Activated CD4-positive, alpha-beta T cell treated with anti-CD3 and anti-CD28 coated beads, Interleukin-10, Interleukin-2, amounts not matched to agents 100 ng/mL and 50 ng/mL, durations not matched to agents 16 hours and 8 hours (primary cell): ENCODE results near the gene VEPH1.

ENCODE experiments used
- DNase-seq: peaks from one replicate; pipeline ENCODE4 v3.0.0-alpha.2; 2020

VEPH1 gene

DNA sequence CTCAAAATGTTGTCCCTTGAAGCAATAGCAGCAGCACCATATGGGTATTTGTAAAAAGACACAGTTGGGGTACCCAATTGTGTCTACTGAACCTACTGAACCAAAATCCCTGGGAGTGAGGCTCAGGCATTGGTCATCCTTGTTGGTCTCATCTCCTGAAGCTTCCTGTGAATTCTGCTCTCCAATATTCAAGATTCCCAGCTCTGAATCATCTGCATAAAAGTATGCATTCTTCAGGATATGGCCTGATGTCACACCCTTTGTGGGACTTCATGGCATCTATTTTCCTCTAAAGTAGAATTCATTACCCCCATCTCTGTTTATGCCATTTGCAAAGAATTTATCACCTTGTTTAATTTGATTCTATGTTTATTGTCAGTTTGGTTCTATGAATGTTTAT lies 79.9 kb downstream of the VEPH1 start:
- DNase-seq: no peak

DNA sequence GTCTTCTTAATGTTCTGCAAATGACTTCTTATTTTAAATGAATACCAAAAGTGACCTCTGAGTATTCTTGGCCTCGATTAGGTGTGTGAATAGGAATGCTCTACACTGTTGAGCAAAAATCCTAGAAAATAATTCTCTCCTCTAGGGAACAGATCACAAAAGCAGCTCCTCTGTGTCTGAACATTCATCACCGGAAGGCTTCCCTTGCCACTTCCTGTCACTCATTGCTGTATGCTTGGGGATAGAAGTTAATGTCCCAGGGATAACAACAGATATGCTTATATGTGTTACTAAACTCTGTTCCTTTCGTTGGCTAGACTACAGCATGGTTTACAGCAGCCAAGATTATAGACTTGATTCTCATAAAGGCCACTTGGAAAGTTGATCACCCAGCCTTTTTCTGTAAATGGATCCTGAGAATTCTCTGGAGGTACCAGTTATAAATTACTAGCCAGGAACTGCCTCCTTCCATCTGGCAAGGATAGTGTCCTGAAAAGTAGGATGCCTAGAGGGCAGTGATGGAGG lies 82.5 kb downstream of the VEPH1 start:
- no peak for DNase-seq

DNA sequence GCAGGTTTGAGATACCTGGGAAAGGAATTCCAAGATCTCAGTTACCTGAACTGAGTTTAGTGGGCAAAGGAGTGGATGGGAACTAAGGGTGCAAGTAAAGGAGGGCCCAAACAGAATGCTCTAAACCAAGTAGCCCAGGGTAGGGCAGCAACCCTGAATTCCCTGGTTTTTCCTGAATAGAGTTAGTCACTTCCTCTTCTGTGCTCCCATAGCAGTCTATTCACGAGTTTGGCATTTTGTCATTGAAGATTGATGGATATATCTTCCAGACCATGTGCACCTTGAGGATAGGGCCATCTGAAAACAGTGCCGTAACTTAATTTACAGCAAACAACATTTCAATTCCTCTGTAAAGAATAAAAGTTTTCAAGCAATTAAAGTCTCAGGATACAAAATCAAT lies 85.1 kb downstream of the VEPH1 start:
- no peak for DNase-seq

DNA sequence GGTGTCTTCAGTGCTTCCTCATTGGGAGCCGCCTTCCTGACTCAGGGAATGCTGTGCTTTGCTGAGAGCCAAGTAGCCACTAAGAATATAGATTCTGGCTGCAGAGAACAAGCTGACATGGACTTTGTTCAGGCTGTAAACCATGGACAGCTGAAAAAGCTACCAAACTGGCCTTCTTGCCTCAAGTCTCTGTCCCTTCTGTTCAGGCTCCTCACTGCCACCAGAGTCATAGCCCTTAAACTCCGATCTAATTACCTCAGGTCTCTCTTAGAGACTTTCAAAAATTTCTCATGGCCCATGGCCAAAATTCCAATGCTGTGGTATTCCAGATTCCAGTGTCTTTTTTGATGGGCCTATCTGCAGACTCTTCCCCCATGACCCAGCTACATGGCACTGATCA lies 86.0 kb downstream of the VEPH1 start:
- no peak for DNase-seq

DNA sequence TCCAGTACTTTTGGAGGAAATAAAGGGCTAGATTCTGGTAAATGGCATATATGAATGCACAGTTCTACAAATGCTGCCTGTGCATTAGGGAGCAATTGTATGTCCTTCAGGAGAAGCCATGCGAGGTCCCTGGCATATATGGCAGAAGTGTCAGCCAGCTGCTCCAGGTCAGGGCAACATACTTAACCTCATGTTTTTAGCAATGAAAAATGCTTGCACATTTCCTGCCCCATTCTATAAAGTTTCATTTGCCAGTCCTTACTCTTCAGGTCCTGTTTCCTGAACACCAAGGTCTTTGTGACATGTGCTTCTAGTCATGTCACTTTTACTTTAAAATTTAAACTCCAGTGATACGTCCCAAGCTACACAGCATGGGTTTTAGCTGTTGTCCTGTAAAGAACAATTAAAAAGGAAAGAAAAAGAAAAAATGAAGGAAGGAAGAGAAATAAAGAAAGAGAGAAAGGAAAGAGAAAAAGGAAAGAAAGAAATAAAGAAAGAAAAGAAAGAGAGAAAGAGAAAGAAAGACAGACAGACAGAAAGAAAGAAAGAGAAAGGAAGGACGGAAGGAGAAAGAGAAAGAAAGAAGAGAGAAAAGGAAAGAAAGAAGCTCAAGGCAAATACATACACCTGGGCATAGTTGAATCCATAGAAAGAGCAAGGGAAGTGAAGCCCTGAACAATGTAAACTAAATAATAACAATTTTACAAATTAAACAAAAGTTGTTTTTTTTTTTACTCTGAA lies 86.7 kb downstream of the VEPH1 start:
- DNase-seq: no peak

DNA sequence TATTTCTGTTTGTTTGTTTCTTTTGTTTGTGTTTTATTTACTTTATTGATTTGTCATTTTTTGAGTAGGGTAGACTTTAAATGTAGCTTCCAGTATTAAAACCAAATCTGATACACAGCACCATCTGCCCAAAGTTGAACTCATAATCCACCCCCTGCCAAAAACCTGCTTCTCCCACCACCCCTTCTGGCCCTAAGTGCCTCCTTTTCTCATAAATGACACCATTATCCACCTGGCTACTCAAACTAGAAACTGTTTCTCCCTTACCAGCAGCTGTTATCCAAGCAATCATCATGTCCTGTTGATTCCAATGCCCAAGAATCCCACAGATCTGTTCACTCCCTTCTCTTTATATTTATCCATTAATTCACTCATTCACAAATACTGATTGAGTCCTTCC lies 88.4 kb downstream of the VEPH1 start:
- DNase-seq: no peak

DNA sequence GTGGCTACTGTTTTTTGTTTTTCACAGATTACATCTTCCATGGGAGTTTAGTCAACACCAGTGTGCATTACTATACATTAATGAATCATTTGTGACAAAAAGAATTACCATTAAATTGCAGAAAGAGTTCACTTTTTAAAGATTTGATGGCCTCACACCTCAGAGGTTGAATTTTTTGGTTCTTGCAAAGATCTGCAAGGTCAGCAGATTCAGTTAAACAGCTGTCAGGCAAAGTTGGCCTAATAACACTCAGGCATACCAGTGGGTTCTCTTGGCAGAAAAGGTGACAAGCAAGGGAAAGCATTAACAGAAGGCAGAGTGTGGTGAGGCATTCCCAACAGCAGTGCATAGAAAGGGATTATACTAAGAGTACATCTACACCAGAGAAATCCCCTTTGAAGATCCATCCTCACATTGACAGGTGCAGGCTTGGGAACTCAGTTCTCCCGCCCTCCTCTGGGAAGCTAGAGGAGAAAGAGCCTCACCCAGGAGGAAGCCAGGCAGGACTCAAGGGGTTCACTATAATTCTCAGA lies 90.8 kb downstream of the VEPH1 start:
- DNase-seq: no peak

DNA sequence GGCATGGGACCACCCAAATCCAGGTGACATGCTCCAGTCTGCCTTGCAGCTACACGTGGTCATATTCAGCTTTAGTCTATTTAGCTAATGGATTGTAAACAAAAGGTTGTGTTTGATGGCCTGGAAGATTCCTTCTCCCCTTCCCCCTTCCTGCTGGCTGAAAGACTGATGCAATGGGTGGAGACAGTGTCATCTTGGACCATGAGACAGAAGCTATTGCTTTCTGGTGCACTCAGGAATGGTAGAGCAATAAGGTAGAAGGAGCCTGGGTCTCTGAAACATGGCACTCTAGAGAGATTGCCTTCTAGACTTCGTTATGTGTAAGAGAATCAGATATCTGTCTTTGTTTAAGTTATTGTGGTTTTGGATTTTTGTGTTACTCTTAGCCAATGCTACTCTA lies 92.3 kb downstream of the VEPH1 start:
- DNase-seq: no peak

DNA sequence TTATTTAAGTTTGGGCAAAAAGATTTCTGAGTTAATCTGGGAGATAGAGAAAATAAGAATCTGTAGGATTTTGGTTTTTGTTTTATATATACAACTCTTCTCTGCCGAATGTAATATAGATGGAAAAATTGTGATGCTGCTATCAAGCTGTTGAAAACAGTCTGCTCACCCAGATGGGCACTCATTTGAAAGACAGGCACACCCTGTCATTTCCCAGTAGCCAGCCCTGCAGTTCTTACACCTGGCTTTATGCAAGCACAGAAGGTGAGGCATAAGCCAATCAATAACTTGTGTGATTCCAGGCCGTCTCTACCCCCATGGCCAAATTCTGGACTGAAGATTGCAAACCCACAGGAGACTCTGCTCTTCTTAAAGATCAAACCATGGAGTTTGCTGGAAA lies 93.7 kb downstream of the VEPH1 start:
- no peak for DNase-seq

DNA sequence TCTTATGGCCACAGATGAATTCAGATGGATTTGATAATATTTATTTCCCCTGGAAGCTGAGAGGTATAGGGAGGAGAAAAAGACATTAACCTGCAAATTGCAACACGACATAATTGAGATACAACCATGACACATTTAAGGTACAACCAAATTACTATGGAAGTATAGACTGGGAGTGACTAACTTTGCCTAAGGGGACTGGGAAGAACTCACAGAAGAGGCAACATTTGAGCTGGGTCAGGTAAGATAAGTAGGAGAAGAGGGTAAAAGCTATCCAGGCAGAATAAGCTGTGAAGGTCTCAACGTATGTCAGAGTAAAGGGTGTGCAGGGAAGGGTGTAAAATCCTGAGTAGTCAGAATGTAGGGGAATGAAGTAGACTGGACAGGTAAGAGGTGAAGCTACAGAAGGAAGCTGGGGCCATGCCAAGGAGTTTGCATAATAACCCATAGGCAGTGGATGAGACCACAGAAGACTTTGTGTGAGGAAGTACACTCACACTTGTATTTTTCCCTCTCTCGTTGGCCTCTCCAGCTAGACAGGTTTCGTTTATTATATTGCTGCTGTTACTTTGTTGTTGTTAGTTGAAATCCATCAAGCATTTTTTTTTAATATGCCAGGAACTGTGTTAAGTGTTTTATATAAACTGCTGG lies 94.6 kb downstream of the VEPH1 start:
- no peak for DNase-seq

DNA sequence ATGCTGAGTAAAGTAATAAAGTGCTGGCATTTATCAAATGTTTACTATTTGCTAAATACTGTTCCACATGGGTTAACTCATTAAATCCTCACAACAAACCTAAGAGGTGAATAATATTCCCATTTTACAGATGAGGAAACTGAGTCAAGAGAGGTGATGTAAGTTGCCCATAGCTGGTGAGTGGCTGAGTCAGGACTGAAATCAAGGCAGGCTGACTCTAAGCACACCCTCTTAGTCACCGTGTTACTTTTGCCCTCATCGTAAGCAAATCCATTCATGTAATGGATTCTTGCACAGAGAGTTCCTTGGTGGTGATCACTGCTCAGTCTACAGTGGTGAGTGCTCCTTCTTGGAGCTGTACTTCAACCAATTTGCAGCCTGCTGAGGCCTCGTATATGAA lies 95.4 kb downstream of the VEPH1 start:
- DNase-seq: no peak

DNA sequence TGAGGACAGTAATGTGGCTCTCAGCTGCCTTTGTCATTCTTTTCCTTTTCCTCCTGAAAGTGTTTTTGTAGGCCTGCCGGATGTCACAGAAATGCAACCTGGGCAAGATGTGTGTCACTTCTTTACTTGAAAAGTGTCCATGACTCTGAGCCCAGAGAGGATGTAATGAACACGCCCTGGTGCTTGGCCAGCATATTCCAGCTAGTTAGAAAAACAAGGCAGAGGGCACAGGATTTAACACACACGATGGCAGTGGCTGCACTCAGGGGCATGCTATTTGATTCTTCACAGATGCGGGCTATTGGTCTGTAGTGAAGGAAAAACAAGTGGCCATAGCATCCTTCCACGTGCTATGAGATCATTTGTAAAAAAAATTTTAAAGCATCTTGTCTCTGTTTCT lies 96.8 kb downstream of the VEPH1 start:
- DNase-seq: no peak

DNA sequence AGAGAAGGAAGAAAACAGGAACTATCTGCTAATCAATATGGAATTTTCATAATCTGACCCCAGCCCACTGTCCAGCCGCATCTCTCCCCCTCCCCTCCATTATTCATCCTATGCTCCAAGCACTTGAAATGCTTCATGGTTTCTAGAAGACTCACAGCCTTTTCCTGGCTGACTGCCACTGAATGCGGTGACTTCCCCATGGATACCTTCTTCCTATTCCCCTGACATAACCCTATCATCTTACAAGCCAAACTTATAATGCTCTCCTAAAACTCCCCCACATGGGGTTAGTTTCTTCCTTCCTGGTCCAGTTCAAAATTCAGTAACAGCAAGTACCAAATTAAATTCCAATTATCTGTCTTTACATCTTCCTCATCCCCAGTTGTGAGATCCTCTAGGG lies 97.8 kb downstream of the VEPH1 start:
- no peak for DNase-seq

DNA sequence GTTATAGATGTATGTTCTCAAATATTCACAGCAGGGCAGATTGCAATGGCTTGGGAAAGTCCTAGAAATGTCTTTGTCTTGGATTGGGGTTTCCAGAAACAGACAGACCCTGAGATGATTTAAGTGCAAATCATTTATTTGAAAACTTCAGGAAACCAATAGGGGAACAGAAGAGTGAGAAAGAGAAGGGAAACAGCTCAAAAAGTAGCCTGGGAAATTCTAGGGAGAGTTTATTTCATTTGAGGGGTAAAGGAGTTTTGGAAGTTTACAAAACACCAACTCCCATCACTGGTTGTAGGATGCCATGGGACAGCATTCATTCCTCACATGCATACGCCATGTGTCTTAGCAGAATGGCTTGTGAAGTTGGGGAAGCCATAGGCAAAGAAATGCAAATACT lies 98.8 kb downstream of the VEPH1 start:
- DNase-seq: no peak

DNA sequence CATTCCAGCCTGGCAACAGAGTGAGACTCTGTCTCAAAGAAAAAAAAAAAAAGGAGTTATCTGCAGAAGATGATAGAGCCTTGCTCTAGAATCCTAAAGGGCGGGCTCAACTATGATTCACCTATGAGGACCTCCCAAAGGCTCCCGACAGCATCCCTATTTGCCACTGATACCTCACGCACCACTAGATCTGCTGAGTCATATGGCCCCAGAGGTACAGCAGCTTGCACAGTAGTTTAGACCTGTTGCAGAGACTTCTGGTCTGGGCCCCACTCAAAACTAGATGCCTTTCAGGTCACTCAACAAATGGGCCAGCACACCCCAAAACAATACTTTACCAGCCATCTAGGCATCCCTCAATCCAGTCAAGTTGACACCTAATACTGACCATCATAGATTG lies 104.6 kb downstream of the VEPH1 start:
- DNase-seq: no peak

DNA sequence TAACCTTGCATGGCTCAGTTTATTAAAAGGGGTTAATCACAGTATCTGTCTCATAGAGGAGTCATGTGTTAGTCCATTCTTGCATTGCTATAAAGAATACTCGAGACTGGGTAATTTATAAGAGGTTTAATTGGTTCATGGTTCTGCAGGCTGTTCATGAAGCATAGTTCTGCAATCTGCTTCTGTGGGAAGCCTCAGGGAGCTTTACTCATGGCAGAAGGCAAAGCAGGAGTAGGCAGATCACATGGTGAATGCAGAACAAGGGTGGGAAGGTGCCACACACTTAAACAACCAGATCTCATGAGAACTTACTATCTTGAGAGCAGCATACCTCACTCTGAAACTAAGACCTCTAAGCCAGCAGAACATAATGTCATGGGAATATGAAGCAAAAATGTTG lies 108.8 kb downstream of the VEPH1 start:
- DNase-seq: no peak

DNA sequence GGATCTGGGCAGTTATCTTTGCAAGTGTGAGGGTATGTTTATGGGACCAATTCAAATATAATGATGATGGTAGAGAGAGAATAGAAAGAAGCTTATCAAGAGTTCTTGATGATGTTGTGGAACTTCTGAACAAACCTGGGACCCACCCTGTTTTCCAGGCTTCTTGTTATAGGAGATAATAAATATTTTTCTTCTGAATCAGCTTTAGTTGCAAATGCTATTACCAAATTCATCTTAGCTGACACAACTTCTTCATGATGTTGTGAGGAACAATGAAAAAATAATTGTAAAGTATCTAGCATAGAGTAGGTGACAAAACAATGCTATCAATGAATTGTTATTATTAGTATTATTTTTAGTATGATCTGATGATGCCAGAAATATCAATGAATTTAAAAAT lies 110.1 kb downstream of the VEPH1 start:
- DNase-seq: no peak

DNA sequence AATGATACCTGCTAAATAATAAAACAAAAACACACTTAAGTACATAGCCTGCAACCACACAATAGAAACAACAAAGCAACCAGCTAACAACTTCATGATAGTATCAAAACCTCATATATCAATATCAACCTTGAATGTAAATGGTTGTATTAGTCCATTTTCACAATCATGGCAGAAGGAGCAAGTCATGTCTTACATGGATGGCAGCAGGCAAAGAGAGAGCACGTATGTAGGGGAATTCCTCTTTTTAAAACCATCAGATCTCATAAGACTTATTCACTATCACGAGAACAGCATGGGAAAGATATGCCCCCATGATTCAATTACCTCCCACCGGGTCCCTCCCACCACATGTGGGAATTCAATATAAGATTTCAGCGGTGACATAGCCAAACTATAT lies 111.1 kb downstream of the VEPH1 start:
- no peak for DNase-seq

DNA sequence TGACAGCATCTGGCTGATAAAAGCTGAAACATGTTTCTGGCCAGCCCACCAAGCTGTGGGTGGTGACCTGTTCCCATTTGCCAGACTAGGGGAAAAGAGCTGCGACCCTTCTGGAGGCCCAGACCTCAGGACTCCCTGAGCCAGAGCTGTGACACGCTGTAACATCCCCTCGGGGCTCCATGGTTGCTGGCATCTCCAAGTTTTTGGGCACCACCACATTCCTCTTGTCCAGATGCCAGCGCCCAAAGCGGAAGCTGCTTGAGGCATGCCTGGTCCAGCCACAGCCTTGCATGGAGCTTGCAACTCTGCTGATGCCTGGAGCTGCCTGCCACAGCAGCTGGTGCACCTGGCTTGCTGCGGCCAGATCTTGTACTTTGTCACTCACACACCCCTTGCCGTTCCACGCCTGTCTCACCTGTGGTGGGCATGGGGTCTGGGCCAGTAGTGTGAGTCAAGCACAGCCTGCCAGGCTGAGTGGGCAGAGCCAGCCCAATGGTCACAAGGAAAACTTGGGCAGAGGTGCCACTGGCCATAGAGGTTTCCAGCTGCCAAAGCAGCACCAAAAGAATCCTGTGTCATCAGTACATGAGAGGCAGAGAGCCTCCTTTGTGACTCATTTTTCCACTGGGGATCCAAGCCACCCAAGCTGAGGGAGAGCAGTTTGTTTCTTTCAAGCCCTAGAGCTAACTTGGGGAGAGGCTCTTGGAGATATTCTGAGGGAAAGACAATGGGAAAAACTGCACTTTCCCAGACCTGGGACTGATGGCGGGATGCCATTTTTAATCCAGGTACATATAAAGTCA lies 112.3 kb downstream of the VEPH1 start:
- DNase-seq: no peak

DNA sequence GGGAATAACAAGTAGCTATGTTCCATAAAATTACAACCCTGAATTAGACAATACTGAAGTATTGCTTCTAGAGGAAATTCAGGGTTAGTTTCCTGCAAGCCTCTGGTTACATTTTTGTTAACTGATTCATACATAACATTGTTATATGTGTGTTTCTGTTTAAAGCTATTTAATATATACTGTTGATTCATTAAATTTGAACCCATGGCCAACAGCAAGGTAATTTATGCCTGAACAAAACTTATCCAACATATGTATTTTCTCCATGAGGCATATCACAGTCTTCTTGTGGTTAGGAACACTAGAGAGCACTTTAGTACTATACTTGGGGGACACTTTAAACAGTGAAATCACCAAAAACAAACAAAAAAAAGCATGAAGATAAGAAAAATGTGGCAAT lies 114.2 kb downstream of the VEPH1 start:
- DNase-seq: no peak

DNA sequence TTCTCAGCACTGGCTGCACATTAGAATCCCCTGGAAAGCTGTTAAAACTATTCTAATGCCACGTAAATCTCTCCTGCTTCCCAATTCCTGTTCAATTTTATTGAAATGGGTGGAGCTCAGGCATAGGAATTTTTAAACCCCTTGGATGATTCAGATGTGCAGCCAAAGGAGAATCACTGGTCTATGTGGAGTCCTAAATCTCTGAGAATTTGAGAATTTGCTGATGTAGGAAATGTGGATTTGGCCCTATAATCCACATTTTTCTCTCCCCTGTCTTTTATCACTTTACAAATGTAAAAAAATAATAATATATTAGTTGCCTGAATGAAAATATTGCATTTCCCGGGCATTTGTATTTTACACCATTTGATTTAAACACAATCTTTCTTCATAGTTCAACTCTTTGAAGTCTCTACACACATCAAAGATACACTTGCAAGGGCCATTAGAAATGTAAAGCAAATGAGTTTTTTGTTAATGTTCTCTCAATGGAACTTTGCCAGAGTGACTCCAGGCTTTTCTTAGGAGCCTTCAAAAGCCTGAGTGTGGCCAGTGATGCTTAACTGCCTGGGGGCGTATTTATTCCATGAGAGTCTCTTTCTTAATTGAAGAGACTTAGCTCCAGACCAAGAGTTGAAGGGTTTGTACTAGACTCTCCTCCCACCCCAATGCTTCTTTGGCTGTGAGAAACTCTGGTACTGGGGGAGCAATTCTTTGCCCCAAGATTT lies 115.3 kb downstream of the VEPH1 start:
- DNase-seq: no peak

DNA sequence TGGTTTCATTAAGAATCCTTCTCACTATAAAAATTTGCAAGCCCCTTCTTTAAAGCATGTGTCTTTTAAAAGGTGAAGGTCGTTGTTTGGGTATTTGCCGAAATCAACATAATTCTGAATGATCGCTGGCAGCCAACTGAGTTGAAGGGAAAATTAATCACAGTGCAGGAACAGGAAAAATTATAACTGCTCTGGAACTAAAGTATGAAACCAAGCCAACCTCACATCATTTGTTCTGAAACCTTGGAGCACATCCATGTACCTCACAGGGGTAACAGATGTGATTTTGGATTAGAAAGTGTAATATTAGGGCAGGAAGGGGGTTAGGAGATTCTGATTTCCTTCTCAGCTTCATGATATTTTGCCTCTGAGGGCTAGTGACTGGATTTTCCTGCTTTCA lies 118.7 kb downstream of the VEPH1 start:
- DNase-seq: no peak

DNA sequence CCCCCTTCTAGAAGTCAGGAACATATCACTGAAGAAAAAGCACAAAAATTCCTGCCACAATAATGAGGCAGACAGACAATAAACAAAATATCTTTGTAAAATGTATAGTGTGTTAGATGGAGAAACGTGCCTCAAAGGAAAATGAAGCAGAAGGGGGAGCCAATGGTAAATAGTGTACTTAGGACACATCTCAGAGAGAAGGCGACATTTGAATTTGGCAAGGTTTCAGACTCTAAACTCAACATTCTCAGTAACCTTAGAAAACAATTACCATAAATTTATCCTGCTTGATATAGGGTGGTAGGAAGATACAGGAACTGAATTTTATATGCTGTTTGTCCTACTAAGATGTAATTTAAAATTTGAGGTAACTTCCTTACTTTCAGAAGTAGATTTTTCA lies 119.2 kb downstream of the VEPH1 start:
- no peak for DNase-seq
